ENCODE measurements around the gene RFTN1. TPM values are rescaled to one million over a fixed set of nuclear protein-coding genes. Genes with fewer than 3 reads are reported as not detected.

Gene RFTN1
- total and polyA plus RNA-seq, 8 donors: 1.9 to 14.0 (median 2.9) TPM

DNA sequence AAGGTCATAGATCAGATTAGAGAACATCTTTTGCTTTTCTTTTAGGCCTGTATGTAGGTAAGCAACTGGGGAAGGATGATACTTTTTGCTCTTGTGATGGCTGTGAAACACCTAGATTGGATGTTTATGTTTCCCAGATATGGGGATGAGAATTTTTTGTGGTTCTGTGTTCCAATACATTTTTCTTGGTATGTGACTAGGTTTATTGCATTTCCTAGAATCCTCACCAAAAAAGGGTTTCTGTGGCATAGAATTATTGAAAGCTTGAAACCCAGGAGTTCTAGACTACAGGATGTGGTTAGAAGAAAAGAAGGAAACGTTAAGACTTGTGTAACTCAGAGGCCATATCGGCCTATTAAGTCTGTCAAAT, 222.7 kb downstream of the RFTN1 start:
- no peaks in the 10 kb centered on the region for H3K4me1 ChIP-seq
- no peaks in the 10 kb centered on the region for H3K27me3 ChIP-seq
- intact Hi-C loops (cut with DNase I): no loop called here
- no peaks in the 10 kb centered on the region for H3K36me3 ChIP-seq
- TF ChIP-seq, protein P1, sequence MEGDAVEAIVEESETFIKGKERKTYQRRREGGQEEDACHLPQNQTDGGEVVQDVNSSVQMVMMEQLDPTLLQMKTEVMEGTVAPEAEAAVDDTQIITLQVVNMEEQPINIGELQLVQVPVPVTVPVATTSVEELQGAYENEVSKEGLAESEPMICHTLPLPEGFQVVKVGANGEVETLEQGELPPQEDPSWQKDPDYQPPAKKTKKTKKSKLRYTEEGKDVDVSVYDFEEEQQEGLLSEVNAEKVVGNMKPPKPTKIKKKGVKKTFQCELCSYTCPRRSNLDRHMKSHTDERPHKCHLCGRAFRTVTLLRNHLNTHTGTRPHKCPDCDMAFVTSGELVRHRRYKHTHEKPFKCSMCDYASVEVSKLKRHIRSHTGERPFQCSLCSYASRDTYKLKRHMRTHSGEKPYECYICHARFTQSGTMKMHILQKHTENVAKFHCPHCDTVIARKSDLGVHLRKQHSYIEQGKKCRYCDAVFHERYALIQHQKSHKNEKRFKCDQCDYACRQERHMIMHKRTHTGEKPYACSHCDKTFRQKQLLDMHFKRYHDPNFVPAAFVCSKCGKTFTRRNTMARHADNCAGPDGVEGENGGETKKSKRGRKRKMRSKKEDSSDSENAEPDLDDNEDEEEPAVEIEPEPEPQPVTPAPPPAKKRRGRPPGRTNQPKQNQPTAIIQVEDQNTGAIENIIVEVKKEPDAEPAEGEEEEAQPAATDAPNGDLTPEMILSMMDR (IDR thresholded peaks at IDR 0.05): no peak
- no peak overlapping the region for H3K4me3 ChIP-seq
- ATAC-seq (peak in 1 of 4 donors; percentile 56), FAIRE-seq (no peak), DNase-seq (no peak)
- 66 to 86% methylated on average over 2 of the region's 2 CpGs for WGBS, 2 donors
- H3K9me3 ChIP-seq: no peaks in the 10 kb centered on the region
- no peak overlapping the region for H3K27ac ChIP-seq

DNA sequence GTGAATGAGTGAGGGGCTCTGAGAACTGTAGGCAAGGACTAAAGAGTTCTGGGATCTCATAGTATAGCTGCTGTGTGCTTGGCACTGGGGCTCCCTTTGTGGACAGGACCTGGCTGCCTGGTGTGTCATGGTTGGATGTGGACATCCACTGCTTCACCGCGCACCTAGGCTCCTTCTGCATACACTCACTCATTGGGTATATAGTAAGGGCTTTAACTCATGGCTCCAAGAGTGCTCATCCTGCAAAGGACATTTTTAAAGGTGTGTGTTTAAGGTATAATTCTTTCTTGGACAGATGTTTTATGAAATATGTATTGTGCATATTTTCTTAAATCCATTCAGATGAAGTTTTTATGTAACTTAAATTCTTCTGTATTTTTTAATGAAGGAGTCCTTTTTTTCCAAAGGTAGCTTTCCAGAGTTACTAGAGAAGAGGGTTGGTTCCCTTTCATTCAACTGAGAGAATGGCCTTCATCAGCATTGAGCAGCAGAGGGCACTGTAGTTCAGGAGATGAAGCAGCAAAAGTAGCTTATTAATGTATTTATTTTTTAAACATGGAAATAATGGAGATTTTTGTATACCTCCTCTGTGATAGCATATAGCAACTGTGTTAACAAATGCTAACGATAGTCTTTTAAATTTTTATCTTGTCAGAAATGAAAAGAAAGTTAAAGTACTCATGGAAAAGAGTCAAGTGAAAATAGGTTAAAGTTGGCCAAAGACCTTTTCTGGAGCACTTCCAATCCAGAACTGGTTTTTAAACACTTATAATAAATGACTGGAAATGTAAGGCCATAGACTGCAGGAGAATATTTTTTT, 223.3 kb downstream of the RFTN1 start:
- WGBS, 2 donors: 52 to 59% methylated on average over 3 of the region's 3 CpGs
- Histone ChIP-seq H3K36me3 (no peaks in the 10 kb centered on the region), H3K9me3 (no peaks in the 10 kb centered on the region), H3K27ac (no peak overlapping the region), H3K4me1 (no peaks in the 10 kb centered on the region), H3K27me3 (no peaks in the 10 kb centered on the region), H3K4me3 (no peak overlapping the region)
- TF ChIP-seq, protein P1 (IDR thresholded peaks at IDR 0.05): peak; percentile 23 to 56 (median 46)
- peak; percentile 74 for FAIRE-seq
- intact Hi-C loops (cut with DNase I): no loop called here
- DNase-seq: peak in 2 of 6 donors; percentile 11 to 39
- peak in 3 of 4 donors; percentile 77 to 89 (median 84) for ATAC-seq

- 90 to 92% methylated on average over 2 of the region's 2 CpGs for WGBS, 2 donors
- ATAC-seq (no peak), DNase-seq (no peak), FAIRE-seq (no peak)
- intact Hi-C loops (cut with DNase I): loop anchor here in 2 of 3 donors (5.0 to 10.0 kb wide), 2 partner anchors 258 to 265 kb away; no protein-coding TSS in a partner anchor
- TF ChIP-seq, protein P1 (IDR thresholded peaks at IDR 0.05): no peak
- Histone ChIP-seq H3K4me3 (no peak overlapping the region), H3K27me3 (no peaks in the 10 kb centered on the region), H3K9me3 (no peaks in the 10 kb centered on the region), H3K4me1 (no peaks in the 10 kb centered on the region), H3K27ac (no peak overlapping the region), H3K36me3 (no peaks in the 10 kb centered on the region)
These were observed 224.2 kb downstream of the RFTN1 start for GRCh38 chr3:16289144-16289889.

DNA sequence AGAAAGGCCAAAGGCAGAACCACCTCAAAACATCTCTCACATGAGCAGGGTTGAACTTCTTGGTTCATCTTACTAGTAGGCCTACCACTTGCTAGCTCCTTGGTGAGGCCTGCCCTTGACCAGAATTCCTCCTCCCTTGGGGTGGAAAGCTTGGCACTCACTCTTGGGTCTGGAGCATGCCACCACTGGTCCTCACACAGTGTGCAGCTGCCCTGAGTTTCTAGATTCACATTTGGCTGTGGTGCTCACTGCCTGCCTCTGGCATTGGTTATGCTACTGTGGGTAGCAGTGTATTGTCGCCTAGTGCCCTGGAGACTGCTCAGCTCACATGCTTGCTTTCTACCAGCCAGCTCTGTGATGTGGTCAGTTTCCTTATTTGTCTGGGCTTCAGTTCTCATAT, 224.8 kb downstream of the RFTN1 start:
- no peak for FAIRE-seq
- ATAC-seq: no peak
- TF ChIP-seq, protein P1 (IDR thresholded peaks at IDR 0.05): no peak
- H3K9me3 ChIP-seq: no peaks in the 10 kb centered on the region
- H3K27ac ChIP-seq: no peak overlapping the region
- H3K36me3 ChIP-seq: no peaks in the 10 kb centered on the region
- H3K4me1 ChIP-seq: no peaks in the 10 kb centered on the region
- 83 to 95% methylated on average over 1 of the region's 1 CpG for WGBS, 2 donors
- H3K27me3 ChIP-seq: no peaks in the 10 kb centered on the region
- no peak overlapping the region for H3K4me3 ChIP-seq
- intact Hi-C loops (cut with DNase I): loop anchor here in 2 of 3 donors (5.0 to 10.0 kb wide), 2 partner anchors 259 to 266 kb away; no protein-coding TSS in a partner anchor
- DNase-seq: no peak

Measured in pancreas (tissue), 10 donors.